B cell (primary cell): ENCODE results near the gene SLC13A3. TPM values are rescaled to one million over a fixed set of nuclear protein-coding genes. Genes with fewer than 3 reads are reported as not detected.

Source experiments
- ATAC-seq: fragments of 200-7000 bp; cut with Tn5 transposase; one replicate; pipeline ENCODE4 v1.10.0; 2021; ENCODE audit warnings: low read depth, mild to moderate bottlenecking, moderate number of reproducible peaks, moderate library complexity
- CTCF ChIA-PET: fragments of 350-600 bp; sonication (Branson Sonifier 250); formaldehyde crosslinking; loops from one replicate; lab custom pipeline; 2021; ENCODE audit warnings: antibody characterized with exemption, inconsistent platforms; lab: Charles Lee
- POLR2A ChIA-PET: fragments of 350-600 bp; sonication (Branson Sonifier 250); formaldehyde crosslinking; loops from one replicate; lab custom pipeline; 2021; ENCODE audit warnings: antibody characterized with exemption; lab: Charles Lee
- DNase-seq: peaks from one replicate; pipeline ENCODE4 v3.0.0; 2013
- H2AFZ ChIP-seq: 2 replicates; pipeline ENCODE4 v1.6.1; 2012; ENCODE audit warnings: mild to moderate bottlenecking, low read depth, low read length; ENCODE audit not compliant: insufficient read depth, poor library complexity, severe bottlenecking
- H3K27ac ChIP-seq, 2 donors: 1 replicate in 1 of 2; 2 replicates in 1 of 2; pipeline ENCODE4 v1.5.1; 2012 to 2013; ENCODE audit warnings: low read length in 2 of 2, mild to moderate bottlenecking in 2 of 2, moderate library complexity in 1 of 2
- H3K27me3 ChIP-seq, 4 experiments: fragments of 200-600 bp in 1 of 4; sonication (generic) in 1 of 4; replicated peaks in 1 of 4; 1 replicate in 2 of 4; 2 replicates in 2 of 4; pipeline versions ENCODE4 v1.6.1 to v1.7.0; 2013 to 2016; ENCODE audit warnings: low read length in 3 of 4, mild to moderate bottlenecking in 2 of 4, mixed read lengths in 1 of 4, moderate library complexity in 1 of 4; ENCODE audit not compliant: insufficient read depth in 4 of 4, control insufficient read depth in 3 of 4; ENCODE audit errors: control extremely low read depth in 1 of 4
- H3K36me3 ChIP-seq, 2 experiments: replicated peaks in 1 of 2; 1 replicate in 1 of 2; 2 replicates in 1 of 2; pipeline versions ENCODE4 v1.6.1 to v1.7.1; 2013; ENCODE audit warnings: low read length in 1 of 2; ENCODE audit not compliant: insufficient read depth in 2 of 2, control insufficient read depth in 1 of 2; ENCODE audit errors: control extremely low read depth in 1 of 2, extremely low read depth in 1 of 2
- H3K4me1 ChIP-seq, 2 donors: fragments of 200-600 bp in 1 of 2; sonication (generic) in 1 of 2; 1 replicate in 1 of 2; 2 replicates in 1 of 2; pipeline versions ENCODE4 v1.5.1 to v1.6.1; 2013 to 2017; ENCODE audit warnings: low read length in 2 of 2; ENCODE audit not compliant: control insufficient read depth in 2 of 2, insufficient read depth in 2 of 2
- H3K4me2 ChIP-seq: replicated peaks from 2 replicates; pipeline ENCODE3; 2012; ENCODE audit warnings: mild to moderate bottlenecking, low read depth, low read length; ENCODE audit not compliant: poor library complexity, severe bottlenecking
- H3K4me3 ChIP-seq, 5 experiments: fragments of 200-600 bp in 1 of 5; sonication (generic) in 1 of 5; 1 replicate in 3 of 5; 2 replicates in 2 of 5; pipeline versions ENCODE4 v1.5.1 to v1.7.0; 2011 to 2016; ENCODE audit warnings: low read length in 4 of 5, mild to moderate bottlenecking in 4 of 5, low read depth in 2 of 5, control low read depth in 1 of 5, moderate library complexity in 1 of 5; ENCODE audit not compliant: insufficient read depth in 1 of 5; ENCODE audit errors: control extremely low read depth in 1 of 5, extremely low read depth in 1 of 5
- H3K79me2 ChIP-seq: fragments of 200-600 bp; sonication (generic); one replicate; pipeline ENCODE4 v1.6.0; 2016; ENCODE audit warnings: low read length; ENCODE audit not compliant: control insufficient read depth, insufficient read depth
- H3K9ac ChIP-seq: fragments of 200-600 bp; sonication (generic); 2 replicates; pipeline ENCODE4 v1.6.1; 2017; ENCODE audit warnings: mild to moderate bottlenecking, low read length, moderate library complexity
- H3K9me3 ChIP-seq, 3 donors: one replicate each; pipeline versions ENCODE4 v1.6.1 to v1.7.1; 2013; ENCODE audit warnings: low read length in 2 of 3; ENCODE audit not compliant: control insufficient read depth in 2 of 3, insufficient read depth in 1 of 3; ENCODE audit errors: control extremely low read depth in 1 of 3
- H4K20me1 ChIP-seq: 2 replicates; pipeline ENCODE4 v1.6.0; 2012; ENCODE audit warnings: mild to moderate bottlenecking, low read length; ENCODE audit not compliant: insufficient read depth, control insufficient read depth, poor library complexity, severe bottlenecking
- H3K27ac Mint-ChIP-seq: one replicate; pipeline ENCODE4 v1.8.0; 2021; ENCODE audit warnings: mixed read lengths
- H3K27me3 Mint-ChIP-seq: one replicate; pipeline ENCODE4 v1.8.0; 2021; ENCODE audit warnings: mixed read lengths
- H3K4me1 Mint-ChIP-seq: one replicate; pipeline ENCODE4 v1.8.0; 2021; ENCODE audit warnings: mixed read lengths
- H3K4me3 Mint-ChIP-seq: one replicate; pipeline ENCODE4 v1.8.0; 2021; ENCODE audit warnings: mixed read lengths
- H3K9me3 Mint-ChIP-seq: one replicate; pipeline ENCODE4 v1.8.0; 2022; ENCODE audit warnings: mixed read lengths; ENCODE audit not compliant: insufficient read depth
- CTCF ChIP-seq: fragments of 200-600 bp; IDR thresholded peaks from one replicate; pipeline ENCODE4 v1.8.0; 2022; ENCODE audit warnings: antibody characterized with exemption, mild to moderate bottlenecking
- EZH2 ChIP-seq: IDR thresholded peaks from 2 replicates; pipeline ENCODE4 v1.6.1; 2012; ENCODE audit warnings: borderline replicate concordance, low read depth, mild to moderate bottlenecking, moderate library complexity, low read length; ENCODE audit not compliant: insufficient read depth, poor library complexity, severe bottlenecking
- WGBS: methylation state at CpG from one replicate; pipeline ENCODE4 v1.1.5; 2013; ENCODE audit warnings: missing lambda C conversion rate; ENCODE audit not compliant: insufficient coverage; 5-methylcytosine and 5-hydroxymethylcytosine counted together
- intact Hi-C: fragments of 100-400 bp; cut with micrococcal nuclease; formaldehyde crosslinking; loops from one replicate; pipeline ENCODE4 v1.10.0; 2022
- polyA plus RNA-seq: library from polyadenylated mRNA; depleted of rRNA; stranded (reverse); fragments of >200 nt; gene quantifications from 2 replicates; pipeline ENCODE4 v1.2.3, GENCODE V29; 2012
- total RNA-seq, 2 donors: library from RNA; stranded (reverse); fragments of 120-200 nt in 1 of 2; gene quantifications; 1 replicate in 1 of 2; 2 replicates in 1 of 2; pipeline versions ENCODE4 v1.2.3 to v1.2.4, GENCODE V29; 2013 to 2022

Gene SLC13A3
- total and polyA plus RNA-seq, 2 donors (not counting 1 experiment from before 2014, with no cell fraction given), result 0.09 to 0.20 TPM

- intact Hi-C loops, result no loop called here
- H3K36me3 ChIP-seq, result no peaks in the 10 kb centered on the region
- TF ChIP-seq CTCF (no peak), EZH2 (no peak)
- Mint-ChIP-seq H3K4me1 (no peaks in the 10 kb centered on the region), H3K9me3 (no peaks in the 10 kb centered on the region), H3K27me3 (peaks cover 14% of the 10 kb centered on the region), H3K4me3 (no peak overlapping the region), H3K27ac (no peak overlapping the region)
- no peak overlapping the region for H3K9ac ChIP-seq
- no peak for DNase-seq
- H4K20me1 ChIP-seq, result no peaks in the 10 kb centered on the region
- POLR2A ChIA-PET, result no interaction called here
- no peak overlapping the region for H3K27ac ChIP-seq
- H3K4me2 ChIP-seq, result no peak overlapping the region
- H3K9me3 ChIP-seq, result peaks cover 0 to 3% (median 0%) of the 10 kb centered on the region in 3 donors
- WGBS, result 94% methylated on average over 3 of the region's 4 CpGs
- H2AFZ ChIP-seq, result no peak overlapping the region
- ATAC-seq, result no peak
- no peaks in the 10 kb centered on the region for H3K79me2 ChIP-seq
- CTCF ChIA-PET, result interaction anchor here (7.3 kb wide), 1 partner anchor 161 kb away, joined by 49 read pairs; no protein-coding TSS in a partner anchor
- peaks cover 0 to 12% (median 4%) of the 10 kb centered on the region in 4 experiments for H3K27me3 ChIP-seq
- no peaks in the 10 kb centered on the region for H3K4me1 ChIP-seq
- no peak overlapping the region for H3K4me3 ChIP-seq
Observed at GRCh38 chr20:46520540-46520939, 130.7 kb downstream of the SLC13A3 start.

- H3K9me3 Mint-ChIP-seq, result no peaks in the 10 kb centered on the region
- no peak for DNase-seq
- Histone ChIP-seq H3K4me1 (no peaks in the 10 kb centered on the region), H3K4me3 (no peak overlapping the region), H4K20me1 (no peaks in the 10 kb centered on the region), H3K79me2 (no peaks in the 10 kb centered on the region), H2AFZ (no peak overlapping the region), H3K27me3 (peaks cover 0 to 15% (median 8%) of the 10 kb centered on the region in 4 experiments), H3K27ac (no peak overlapping the region), H3K4me2 (no peak overlapping the region), H3K36me3 (no peaks in the 10 kb centered on the region), H3K9ac (no peak overlapping the region), H3K9me3 (peaks cover 0 to 3% (median 0%) of the 10 kb centered on the region in 3 donors)
- H3K27ac Mint-ChIP-seq, result no peak overlapping the region
- H3K4me3 Mint-ChIP-seq, result no peak overlapping the region
- no peak for TF ChIP-seq EZH2
- TF ChIP-seq CTCF, result no peak
- no peak for ATAC-seq
- ChIA-PET CTCF (interaction anchor here (1.2 to 7.3 kb wide), 2 partner anchors 162 to 183 kb away, joined by 3 to 49 read pairs; no protein-coding TSS in a partner anchor), POLR2A (no interaction called here)
- no peaks in the 10 kb centered on the region for H3K4me1 Mint-ChIP-seq
- peaks cover 13% of the 10 kb centered on the region for H3K27me3 Mint-ChIP-seq
- WGBS, result 94% methylated on average over 2 of the region's 3 CpGs
- intact Hi-C loops, result no loop called here
Observed at GRCh38 chr20:46519471-46520068, 131.7 kb downstream of the SLC13A3 start.
